ENCODE results near the gene FOXD3.
"Not testable (repeated sequence)": the region's sequence is repeated elsewhere in the genome, so short reads cannot be mapped to it uniquely, and the experiment has no call there.

Gene FOXD3

GRCh38 chr1:63321066-63321784 is 1.1 kb upstream of the FOXD3 start:
- DNase-seq = no peak

GRCh38 chr1:63321785-63322113 is 618 bp upstream of the FOXD3 start:
- DNase-seq = no peak

DNA sequence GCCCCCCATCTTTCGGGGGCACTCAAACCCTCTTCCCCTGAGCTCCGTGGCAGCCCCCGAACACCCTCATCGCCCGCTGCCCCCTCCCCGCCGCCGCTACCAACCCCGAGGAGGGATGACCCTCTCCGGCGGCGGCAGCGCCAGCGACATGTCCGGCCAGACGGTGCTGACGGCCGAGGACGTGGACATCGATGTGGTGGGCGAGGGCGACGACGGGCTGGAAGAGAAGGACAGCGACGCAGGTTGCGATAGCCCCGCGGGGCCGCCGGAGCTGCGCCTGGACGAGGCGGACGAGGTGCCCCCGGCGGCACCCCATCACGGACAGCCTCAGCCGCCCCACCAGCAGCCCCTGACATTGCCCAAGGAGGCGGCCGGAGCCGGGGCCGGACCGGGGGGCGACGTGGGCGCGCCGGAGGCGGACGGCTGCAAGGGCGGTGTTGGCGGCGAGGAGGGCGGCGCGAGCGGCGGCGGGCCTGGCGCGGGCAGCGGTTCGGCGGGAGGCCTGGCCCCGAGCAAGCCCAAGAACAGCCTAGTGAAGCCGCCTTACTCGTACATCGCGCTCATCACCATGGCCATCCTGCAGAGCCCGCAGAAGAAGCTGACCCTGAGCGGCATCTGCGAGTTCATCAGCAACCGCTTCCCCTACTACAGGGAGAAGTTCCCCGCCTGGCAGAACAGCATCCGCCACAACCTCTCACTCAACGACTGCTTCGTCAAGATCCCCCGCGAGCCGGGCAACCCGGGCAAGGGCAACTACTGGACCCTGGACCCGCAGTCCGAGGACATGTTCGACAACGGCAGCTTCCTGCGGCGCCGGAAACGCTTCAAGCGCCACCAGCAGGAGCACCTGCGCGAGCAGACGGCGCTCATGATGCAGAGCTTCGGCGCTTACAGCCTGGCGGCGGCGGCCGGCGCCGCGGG is 837 bp downstream of the FOXD3 start:
- peak; percentile 20 to 63 for DNase-seq

DNA sequence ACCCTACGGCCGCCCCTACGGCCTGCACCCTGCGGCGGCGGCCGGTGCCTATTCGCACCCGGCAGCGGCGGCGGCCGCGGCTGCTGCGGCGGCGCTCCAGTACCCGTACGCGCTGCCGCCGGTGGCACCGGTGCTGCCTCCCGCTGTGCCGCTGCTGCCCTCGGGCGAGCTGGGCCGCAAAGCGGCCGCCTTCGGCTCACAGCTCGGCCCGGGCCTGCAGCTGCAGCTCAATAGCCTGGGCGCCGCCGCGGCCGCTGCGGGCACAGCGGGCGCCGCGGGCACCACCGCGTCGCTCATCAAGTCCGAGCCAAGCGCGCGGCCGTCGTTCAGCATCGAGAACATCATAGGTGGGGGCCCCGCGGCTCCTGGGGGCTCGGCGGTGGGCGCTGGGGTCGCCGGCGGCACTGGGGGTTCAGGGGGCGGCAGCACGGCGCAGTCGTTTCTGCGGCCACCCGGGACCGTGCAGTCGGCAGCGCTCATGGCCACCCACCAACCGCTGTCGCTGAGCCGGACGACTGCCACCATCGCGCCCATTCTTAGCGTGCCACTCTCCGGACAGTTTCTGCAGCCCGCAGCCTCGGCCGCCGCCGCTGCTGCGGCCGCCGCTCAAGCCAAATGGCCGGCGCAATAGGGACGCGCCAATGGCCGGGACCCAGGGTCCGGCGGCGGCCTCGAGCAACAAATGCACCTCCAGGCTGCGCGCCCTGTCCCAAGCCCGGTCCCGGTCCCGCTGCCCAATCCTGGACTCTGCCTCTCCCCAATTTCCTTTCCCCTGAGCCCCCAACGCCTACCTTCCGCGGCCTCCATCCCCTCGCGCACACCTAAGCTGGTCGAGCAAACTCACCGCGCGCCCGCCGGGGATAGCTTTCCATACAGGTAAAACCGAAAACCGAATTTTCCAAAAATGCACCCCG is 1.8 kb downstream of the FOXD3 start:
- DNase-seq = peak in 1 of 2 experiments; percentile 42

DNA sequence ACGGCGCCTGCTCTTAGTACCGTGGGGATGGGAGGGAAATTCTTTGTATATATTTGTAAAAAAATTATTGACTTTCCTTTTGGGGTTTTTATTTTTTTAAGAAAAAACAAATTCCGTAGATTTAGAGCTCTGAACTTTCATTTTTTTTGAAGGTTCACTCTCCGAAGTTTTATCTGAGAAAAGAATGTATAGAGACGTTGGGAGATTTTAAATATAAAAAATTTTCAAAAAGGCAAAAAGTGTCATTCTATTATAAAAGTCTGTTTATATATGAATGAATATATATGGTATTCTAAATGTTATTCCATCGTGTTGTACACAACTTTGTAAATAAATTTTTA is 2.4 kb downstream of the FOXD3 start:
- DNase-seq = no peak

- no peak for DNase-seq
Measured at GRCh38 chr1:63325279-63325985, 3.1 kb downstream of the FOXD3 start.

- no peak for DNase-seq
Measured at GRCh38 chr1:63326106-63326472, 3.7 kb downstream of the FOXD3 start.

GRCh38 chr1:63326473-63327380 is 4.4 kb downstream of the FOXD3 start:
- peak; percentile 43 to 49 for DNase-seq

DNA sequence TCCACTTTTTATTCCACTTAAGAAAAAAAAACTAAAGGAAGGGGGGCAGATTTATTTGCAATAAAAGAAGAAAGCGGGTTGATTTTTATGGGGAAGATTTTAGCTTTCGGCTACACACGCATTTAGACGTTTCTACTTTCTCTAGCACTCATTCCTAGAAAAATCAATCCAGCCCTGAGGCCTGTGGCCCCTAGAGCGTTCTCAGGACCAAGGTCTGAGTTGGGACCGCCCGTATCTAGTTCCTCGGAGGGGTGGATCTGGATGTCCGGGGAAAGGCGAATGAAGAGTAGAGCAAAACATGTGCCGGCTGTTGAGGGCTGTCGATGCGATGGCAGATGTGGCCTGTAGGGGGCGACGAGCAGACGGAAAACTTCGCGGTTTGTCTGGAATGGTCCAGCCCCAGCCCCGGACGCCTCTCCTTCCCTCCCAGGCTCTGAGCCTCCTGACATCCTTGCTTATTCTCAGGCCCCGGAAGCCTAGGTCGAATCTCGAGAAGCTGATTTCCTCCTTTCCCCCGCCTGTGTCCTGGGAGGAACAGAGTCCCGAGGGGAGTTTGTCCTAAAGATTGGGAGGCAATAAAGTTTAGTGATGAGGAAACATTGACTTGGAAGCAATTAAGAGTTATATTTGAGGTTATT is 5.2 kb downstream of the FOXD3 start:
- DNase-seq = peak in 1 of 2 experiments; percentile 69

- DNase-seq = no peak
Measured at GRCh38 chr1:63328122-63328521, 5.8 kb downstream of the FOXD3 start.

DNA sequence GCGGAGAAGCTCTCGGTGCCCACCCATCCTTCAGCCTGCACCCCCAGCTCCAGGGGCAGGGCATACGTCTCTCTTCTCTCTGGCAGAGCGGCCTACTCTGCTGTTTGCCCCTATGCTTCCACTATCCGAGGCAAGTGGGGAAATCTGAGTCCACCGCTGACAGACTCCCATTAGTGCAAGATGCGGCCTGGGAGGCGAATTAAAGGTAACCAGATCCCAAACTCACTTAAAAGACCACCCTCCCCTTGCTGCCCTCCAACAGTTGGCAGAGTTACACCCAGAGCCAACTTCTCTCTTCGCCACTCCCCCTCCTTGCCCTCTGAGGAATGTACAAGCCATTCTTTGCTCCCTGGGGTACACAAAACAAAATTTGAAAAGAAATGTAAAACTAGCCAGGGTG is 6.4 kb downstream of the FOXD3 start:
- DNase-seq = no peak

DNA sequence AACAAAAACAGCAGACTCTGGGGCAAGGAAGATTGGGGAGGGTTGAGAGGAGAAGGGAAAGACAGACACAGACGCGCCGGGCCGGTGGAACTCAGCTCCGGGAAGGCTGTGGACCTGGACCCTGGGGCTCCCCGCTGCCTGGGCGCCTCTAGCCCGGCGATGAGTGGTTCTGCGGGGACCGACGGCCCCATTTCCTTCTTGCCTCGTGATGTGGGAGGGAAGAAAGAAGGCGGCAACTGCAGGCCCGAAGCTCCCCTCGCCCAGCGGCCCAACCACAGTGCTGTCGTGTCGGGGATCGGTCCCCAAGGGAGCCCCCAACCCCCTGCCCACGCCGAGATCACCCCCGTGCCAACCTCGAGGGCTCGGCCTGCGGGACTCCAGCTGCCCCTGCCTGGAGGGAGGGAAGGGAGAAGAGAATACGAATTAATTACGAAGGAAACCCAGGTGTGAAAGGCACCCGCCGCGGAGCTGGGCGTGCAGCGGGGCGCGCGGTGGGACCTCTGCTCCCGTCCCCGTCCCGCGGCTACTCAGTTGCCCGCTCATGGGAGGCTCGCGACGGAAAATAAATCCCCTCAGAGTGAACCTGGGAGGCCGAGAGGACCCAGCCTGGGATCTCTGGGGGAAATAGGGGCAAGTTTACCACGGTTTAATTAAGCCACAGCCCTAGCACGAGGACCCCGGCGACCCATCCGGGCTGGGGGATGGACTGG is 7.4 kb downstream of the FOXD3 start:
- DNase-seq = no peak

GRCh38 chr1:63330331-63330916 is 8.1 kb downstream of the FOXD3 start:
- no peak for DNase-seq

- DNase-seq = no peak
Measured at GRCh38 chr1:63342402-63342801, 20.0 kb downstream of the FOXD3 start.

DNA sequence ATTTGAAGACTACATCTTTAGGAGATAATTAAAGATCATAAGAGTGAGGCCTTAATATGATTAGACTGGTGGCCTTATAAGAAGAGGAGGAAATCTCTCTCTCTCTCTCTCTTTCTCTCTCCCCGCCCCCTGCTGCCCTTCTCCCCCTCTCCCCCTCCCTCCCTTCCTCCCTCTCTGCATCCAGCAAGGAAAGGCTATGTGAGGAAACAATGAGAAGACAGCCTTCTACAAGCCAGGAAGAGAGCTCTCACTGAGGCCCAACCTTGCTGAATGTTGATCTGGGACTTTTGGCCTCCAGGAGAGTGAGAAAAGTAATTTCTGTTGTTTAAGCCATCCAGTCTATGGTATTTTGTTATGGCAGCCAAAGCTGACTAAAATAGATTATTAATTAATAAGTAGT is 21.6 kb downstream of the FOXD3 start:
- DNase-seq = no peak

DNA sequence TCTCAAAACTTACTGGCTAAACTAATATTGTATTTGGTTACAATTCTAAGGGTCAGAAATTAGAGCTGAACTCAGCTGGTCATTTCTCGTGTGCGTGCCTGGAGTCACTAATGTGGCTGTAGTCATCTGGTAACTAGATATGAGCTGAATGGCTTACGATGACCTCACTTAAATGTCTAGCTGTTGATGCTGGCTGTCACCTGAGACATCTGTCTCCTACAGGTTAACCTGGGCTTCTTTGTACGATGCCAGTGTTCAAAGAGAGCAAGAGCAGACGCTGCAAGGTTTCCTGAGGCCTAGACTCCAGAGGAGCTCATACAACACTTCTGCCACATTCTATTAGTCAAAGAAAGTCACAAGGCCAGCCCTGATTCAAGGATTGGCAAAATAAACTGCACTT is 28.0 kb downstream of the FOXD3 start:
- no peak for DNase-seq

- DNase-seq = no peak
Measured at GRCh38 chr1:63352736-63353135, 30.4 kb downstream of the FOXD3 start.

- not testable (repeated sequence) for DNase-seq
Measured at GRCh38 chr1:63356234-63356633, 33.9 kb downstream of the FOXD3 start.

- no peak for DNase-seq
Measured at GRCh38 chr1:63359561-63359960, 37.2 kb downstream of the FOXD3 start.

- no peak for DNase-seq
Measured at GRCh38 chr1:63362073-63362472, 39.7 kb downstream of the FOXD3 start.
